GM19324 (cell line): ENCODE results near the gene GTPBP3.

Source experiments
- ATAC-seq: cut with Tn5 transposase; IDR thresholded peaks from one replicate; pipeline ENCODE4 v1.9.1; 2021; ENCODE audit warnings: mild to moderate bottlenecking, moderate library complexity; ENCODE audit not compliant: unreplicated experiment, low FRiP score

GTPBP3 gene

DNA sequence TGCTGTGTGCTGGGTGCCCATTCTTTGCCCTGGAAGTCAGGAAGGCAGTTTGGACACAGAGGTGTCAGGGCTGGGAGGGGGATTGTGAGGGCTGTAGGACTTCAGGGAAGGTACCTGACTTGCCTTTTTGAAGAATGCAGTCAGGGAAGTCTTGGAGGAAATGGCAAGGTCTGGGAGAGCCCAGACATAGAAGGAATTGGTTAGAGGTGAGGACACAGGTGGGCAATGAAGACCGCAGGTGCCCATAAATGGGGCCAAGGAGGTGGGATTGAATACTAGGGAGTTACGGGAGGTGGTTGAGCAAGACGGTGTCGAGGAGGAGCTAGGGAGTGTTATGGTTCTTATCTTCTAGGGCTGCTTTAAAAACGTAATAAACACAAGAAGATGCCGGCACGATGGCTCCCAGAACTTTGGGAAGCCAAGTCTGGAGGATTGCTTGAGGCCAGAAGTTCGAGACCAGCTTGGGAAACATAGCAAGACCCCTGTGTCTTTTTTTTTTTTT lies 29.4 kb upstream of the GTPBP3 start:
- ATAC-seq: no peak

DNA sequence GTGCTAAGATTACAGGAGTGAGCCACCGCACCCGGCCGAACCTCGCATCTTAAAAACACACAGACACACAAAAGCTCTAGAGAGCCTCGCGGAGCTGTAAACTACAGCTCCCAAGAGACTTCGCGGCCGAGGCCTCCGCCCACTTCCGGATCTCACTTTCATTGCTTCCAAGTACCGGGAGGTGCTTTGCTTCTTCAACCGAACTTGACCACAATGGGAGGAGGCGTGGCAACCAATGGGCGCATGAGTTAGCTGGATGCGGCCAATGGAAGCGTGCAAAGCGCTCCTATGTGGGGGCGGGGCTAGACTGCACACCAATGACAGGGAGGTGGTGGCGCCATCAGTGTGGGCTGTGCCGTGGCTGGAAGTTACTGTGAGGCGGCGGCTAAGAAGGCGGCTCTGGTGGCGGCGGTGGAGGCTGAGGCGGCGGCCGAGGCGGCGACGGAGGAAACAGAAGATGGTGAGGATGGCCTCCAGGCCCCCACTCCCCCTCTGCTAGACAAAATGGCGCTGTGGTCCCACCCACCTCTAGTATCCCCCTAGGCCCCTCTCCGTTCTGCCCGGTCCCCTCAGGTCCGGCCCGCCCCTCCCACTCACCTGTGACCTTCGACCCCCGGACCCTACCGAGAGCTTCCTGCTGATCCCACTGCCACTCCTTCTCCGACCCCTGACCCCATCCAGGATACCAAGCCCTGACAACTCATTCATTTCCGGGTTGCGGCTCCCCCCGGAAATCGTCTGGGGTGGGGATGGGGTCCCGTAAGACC lies 28.0 kb upstream of the GTPBP3 start, which contains the start of gene DDA1:
DDA1 (plus strand) TSS at position 366 of the 767 bp plus-strand sequence; CDS start at position 458, 92 bp downstream.
- ATAC-seq: peak; percentile 58

DNA sequence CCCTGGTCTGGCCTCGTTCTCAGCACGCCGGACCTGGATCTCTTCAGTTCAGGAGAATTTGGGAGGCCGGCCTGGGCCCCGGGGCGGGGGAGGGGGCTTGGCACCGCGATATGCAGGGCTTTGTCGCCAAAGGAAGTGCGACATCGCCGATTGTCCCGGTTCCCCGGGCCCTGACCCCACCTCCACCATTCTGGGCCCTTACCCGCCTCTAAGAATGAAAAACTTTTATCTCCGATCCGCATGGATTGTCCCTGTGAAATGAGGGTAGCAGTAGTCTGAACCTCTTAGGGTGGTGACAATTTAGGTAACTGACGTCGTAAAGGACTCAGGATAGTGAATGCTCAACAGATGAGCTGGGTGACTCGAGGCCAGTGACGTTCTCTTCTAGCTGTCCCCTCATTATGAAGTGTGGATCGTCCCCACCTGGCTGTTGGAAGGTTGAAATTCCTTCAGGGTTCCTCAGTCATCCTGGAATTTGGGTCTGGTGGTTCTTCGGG lies 27.3 kb upstream of the GTPBP3 start:
- no peak for ATAC-seq

DNA sequence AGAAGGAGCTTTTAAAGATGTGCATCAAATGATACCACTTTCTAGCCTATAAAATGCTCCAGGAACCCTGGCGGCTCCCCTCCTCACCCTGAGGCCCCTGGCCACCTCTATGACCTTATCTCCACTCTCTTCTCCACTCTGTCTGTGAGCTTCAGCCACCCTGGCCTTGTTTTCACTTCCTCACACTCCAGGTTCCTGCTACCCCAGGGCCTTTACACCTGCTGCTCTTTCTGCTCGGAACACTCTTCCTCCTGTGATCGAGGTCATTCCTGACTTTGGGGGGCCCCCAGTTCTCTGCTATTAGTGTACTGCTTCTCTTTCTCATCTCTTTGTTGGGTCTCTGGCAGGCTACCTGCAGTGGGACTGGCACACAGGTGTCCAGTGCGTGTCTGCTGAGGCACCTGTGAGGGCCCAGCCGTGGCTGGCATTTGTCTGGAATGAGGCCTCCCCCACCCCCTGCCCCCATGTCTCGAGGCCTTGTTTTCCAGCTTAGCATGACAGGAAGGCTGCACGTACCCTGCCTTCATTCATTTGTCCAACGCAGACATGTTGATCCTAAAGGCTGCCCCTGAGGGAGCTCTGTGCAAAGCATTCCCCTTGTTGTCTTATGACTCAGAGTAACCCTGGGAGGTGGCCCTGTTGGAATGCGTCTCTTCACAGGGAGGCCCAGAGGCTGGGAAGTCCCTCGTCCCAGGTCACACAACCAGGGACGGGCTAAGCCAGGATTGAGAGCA lies 25.7 kb upstream of the GTPBP3 start:
- no peak for ATAC-seq

DNA sequence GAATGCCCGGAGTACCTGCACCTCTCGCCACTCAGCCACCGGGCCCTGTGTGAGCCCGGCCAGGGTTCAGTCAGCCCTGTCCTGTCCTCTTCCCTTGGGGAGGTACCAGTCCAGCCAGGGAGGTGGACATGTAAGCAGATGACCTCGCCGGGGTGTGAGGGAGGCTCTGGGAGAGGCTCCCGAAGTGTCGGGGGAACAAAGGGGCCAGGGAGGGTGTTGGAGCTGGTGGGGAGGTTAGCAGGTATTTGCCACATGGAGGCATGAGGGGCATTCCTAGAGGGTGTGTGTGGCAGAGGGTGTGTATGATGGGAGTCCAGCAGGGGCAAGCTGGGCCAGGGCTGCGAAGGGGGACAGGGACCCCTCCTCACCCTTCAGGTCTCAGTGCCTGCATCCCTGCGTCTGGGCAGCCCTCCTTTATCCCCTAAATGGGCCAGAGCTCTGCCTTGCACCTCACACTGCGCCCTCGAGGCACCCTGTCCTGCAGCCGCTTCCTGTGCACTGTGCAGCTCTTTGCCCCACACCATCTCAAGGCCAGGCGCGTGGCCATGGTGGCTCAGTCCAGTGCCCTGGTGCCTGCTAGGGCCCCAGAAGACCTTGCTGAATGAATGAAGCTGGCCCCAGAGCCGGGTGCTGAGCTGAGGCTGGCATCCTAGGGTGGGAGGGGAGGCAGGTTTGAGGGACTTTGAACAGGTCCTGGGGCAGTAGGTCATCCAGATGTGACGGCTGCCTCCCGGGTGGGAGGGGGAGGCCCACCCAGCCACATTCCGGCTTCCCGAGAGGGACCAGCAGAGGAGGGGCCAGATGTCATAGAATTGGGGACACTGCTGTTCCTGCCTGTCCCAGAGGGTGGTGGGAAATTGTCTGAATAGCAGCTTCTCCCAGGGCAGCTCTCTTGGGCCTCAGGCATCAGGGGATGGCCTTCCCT lies 24.9 kb upstream of the GTPBP3 start:
- no peak for ATAC-seq

DNA sequence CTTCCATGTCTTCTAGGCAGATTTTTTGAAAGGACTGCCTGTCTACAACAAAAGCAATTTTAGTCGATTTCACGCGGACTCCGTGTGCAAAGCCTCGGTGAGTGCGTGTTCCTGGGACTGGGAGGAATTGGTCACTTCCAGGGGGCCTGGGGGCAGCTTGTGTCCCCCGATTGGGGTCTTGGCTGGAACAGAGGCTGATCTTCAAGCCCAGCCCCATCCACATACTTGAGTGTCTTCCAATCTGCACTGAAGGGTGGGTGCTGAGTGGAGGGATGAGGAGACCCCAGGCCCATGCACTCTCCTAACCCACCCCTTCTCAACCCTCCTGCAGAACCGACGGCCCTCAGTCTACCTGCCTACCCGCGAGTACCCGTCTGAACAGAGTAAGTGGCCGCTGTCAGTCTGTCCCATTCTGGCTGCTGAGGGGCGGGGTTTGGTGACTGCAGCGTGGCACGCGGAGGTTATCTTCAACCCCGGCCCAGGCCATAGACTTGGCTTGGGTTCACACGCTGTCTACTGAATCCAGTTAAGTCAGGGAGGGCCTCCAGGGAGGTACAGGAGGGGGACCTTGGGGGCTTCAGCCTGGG lies 23.3 kb upstream of the GTPBP3 start:
- no peak for ATAC-seq

DNA sequence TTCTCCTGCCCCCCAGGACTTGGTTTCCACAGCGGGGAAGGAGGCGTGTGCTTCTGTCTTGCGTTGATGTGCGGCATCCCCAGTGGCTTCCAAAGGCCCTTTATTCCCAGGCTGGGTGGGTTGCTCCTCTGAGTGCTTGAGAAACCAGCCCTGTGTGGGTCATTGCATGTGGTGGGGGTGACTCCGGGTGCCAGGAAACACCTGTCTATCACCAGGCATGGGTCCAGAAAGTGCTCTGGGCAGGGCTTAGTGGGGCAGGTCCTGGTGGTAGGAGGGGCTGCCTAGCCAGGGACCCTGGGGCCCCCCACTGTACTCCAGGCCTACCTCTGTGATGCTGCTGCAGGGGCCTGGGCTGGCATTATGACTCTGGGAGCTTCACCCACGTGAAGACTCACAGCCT lies 18.4 kb upstream of the GTPBP3 start:
- ATAC-seq: no peak

DNA sequence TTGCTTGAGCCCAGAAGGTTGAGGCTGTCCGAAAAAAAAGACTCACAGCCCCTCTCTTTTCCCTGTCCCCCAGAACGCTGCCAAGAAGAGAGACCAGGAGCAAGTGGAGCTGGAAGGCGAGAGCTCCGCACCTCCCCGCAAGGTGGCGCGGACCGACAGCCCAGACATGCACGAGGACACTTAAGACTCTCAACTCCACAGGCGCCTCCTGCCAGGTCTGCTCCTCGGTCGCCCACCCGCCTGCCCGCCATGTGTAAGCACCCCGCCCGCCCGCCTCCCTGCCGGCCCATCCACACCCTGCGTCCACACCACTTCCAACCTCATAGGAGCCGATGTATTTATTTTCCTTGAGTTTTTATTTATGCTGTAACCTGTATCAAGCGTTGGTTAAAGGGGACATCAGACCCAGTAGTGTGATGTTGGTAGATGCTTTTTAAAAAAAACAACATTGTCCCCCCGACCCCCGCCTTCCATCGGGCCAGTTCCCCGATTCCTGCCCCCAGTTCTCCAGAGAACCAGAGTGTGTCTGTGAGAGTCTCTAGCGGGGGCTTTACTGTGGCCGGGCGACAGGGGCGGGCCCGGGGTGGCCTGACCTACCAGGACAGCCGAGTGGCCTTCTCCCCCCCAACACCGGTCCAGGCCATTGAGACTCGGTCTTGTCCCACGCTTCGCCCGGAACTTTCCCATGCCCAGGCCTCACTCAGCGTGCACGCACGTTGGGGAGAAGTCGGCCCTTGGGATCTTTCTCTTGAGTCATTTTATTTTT lies 17.7 kb upstream of the GTPBP3 start:
- no peak for ATAC-seq

DNA sequence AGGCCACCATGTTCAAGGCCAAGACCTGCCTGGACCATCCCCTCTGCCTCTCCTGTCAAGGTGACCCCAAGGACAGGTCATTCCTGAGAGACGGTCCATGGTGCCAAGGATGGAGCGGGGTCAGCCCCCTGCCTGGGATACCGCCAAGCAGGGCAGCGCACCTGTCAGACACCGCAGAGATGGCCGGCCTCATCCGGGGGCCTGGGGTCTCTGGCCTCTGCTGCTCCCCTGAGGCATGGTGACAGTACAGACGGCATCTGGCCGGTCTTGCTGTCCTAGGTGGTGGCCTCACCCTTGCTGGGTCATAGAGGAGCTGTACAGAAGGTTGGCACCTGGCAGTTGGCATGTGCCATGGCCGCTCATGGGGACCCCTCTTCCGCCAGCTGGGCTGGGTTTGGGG lies 16.9 kb upstream of the GTPBP3 start:
- ATAC-seq: no peak

DNA sequence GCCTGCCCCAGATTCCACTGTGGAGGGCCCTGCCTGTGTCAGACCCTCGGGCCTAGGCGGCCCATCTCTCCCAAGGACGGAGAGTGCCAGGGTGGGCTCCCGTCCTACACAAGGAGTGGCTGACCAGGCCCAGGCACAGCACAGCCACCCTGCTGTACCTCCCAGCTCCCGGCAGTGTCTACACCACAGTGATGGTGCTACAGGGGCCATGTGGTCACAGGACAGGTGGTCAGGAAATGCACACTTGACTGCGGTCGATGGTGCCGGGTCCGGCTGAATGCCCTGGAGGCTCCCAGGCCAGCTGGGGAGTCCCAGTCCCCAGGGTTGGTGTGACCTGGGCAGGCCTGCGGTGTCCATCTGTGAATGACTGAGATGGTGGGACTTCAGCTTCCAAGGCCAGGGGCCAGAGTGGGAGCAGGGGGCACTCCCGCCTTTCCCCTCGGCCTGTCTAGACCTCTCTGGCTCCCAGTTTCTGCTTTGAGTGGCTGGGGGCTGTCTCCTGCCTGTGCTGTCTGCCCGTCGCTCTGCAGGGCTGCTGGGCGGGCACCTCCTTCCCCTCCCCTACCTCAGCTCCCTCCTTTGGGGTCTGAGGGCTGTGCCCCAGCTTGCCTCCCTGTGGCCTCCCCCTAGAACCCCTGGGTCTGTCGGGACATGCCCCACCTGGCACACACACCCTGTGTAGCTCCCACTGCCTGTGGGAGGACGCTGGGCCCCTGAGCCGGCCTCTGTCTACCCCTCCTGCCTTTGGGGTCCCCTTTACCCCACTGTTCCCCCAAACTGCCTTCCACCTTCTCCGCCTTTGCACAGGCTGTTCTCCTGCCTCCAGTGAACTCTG lies 15.5 kb upstream of the GTPBP3 start:
- ATAC-seq: no peak

DNA sequence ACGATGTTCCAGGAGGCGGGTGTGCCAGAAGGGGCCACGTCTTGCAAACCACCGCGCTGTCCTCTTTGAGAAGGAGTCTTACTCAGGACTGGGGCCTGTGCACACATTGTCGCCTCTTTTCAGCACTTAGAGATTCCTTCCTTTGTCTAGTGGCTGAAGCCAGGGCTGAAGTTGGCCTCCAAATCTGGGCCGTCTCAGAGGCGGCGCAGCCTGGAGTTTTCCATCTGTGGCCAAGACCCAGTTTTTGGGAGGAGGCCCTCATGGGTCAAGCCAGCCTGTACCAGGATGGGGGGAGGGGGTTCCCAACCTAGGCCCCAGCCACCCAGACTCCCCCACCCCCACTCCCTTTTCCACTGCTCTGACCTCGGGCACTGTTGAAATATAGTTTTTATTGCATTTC lies 14.5 kb upstream of the GTPBP3 start:
- no peak for ATAC-seq

DNA sequence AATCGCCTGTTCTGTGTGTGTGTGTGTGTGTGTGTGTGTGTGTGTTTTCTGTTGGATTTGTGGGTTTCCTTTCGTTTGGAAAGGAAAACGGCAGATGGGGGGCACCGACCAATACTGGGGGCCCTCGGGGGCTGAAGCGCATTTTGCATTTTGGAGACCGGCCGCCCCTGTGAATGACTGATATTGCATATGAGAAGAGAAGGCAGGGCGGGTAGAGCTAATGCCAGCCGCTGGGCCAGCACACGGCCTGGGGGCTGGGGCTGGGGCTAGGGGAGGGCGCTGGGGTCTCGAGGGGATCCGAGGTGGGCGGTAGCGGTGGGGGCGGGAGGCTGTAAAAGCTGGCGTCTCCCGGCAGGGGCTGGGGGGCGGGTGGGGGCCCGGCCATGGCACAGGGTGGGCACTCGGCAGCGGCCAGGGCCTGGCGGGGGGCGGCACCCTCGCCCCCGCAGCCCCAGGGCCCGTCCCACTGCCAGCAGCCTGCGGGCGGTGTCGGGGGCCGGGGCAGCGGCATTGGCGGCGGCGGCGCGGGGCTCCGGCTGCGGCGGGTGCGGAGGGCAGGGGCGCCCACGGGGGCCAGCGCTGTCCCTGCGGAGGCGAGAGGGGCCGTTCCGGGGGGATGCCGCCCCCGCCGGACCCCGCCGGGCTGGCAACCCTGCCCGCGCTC lies 13.9 kb upstream of the GTPBP3 start:
- no peak for ATAC-seq

DNA sequence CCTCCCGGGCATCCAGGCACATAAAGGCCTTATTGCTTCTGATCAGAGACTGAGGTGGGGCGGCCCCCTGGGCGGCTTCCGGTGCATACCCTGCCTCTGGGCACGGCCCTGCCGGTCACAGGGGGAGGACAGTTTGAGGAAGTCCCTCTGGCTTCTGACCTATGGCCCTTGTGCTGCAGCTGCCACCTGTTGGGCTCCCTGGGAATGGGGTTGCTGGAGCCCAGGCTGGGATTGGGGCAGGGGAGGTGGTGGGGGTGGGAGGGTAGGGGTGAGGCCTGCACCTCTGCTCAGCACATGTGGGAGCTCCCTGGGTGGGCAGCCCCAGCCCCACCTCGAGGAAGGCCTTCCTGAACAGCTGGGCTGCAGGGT lies 13.4 kb upstream of the GTPBP3 start:
- ATAC-seq: no peak

DNA sequence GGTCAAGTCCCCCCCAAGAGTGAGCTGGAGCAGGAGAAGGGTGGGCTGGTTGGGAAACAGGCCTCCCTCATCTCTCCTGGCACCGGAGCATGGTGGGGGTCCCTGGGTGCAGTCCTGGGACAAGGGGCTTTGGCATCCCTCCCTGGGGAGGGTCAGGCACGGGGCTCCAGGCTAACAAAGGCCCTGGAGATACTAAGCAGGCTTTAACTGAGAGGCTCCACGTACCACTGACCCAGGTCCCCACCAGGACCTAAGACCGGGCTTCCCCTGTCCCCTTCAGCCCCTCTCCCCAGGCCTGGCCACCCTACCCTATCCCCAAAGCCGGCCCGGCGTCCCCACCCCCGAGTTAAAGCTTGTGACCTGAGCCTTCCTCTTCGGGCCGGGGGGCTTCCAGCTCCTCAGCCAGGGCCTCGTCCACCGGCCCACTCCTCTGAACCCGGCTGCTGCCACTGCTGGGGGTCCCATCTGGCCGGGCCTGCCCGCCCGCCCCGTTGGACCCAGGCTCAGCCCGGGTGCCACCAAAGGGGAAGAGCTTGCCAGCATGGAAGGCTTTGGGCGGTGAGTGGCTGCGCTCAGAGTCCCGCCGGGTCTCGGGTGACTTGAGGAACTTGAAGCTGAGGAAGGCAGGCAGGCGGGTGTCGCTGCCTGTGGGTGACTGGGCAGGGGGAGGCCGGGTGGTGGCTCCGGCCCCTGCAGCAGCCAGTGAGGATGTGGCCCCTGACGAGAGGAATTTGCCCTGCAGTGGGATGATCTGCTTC lies 12.8 kb upstream of the GTPBP3 start:
- ATAC-seq: no peak

DNA sequence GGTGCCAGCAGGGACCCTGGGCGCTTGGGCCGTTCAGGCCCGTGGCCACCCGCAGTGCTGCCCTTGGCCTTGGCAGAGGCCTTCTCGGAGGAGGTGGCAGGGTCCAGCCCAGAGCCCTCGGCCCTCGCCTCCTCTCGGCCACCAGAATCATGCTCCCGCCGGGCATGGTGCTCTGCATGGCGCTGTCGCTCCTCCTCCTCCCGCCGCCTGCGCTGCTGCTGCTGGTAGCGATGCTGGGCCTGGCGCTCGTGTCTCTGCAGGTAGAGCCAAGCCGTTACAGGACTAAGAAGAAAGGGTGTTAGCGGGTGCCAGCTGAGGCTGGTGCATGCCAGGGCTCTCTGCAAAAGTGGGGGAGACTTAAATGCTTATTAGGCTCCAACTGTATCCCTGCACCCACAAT lies 12.2 kb upstream of the GTPBP3 start:
- no peak for ATAC-seq

DNA sequence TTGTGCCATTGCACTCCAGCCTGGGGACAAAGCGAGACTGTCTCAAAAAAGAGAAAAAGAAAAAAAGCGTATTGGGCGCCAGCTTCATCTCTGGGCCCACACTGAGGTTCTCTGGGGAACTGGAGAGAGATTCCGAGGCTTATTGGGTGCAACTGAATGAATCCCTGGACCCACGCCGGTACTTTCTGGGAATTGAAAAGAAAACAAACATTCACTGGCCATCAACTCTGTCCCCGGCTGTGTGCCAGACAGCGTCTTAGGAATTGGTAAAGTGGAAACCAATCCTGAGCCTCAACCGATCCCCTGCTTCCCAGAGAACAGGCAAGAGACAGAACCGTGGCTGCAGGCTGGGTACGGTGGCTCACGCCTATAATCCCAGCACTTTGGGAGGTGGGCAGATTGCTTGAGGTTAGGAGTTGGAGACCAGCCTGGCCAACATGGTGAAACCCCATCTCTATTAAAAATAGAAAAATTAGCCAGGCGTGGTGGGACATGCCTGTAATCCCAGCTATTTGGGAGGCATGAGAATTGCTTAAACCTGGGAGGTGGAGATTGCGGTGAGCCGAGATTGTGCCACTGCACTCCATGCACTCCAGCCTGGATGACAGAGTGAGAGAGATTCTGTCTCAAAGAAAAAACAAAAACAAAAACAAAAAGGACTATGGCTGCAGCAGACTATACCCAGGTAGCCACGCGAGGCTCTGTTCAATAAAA lies 11.3 kb upstream of the GTPBP3 start:
- no peak for ATAC-seq

DNA sequence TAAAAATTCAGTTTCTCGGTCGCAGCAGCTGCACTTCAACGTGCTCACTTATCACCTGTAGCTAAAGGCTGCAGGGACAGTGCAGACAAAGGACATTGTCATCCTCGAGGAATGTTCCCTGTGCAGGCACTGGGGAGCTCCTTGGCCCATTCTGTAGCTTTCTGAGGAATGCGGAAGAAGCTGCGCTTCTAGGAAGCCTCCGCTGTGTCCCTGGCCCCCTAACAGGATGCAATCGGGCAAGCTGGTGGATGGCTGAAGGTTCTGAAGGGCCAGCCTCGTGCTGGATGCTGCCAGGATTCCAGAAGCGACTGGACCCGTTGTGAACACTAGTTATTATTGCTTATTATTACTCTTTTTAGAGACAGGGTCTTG lies 10.8 kb upstream of the GTPBP3 start:
- ATAC-seq: no peak
